Uterus (tissue), 4 donors: ENCODE data around the gene CREB5. TPM values are rescaled to one million over a fixed set of nuclear protein-coding genes. Genes with fewer than 3 reads are reported as not detected.

Experiments
- DNase-seq, 2 donors: peaks; one replicate each; pipeline ENCODE4 v3.0.0-alpha.2; 2019 to 2020
- H3K27ac ChIP-seq, 2 donors: fragments of 200-600 bp; sonication (generic); 1 replicate in 1 of 2; 2 replicates in 1 of 2; pipeline ENCODE4 v1.5.1; 2016 to 2018
- H3K27me3 ChIP-seq, 2 donors: fragments of 200-600 bp; sonication (generic); one replicate each; pipeline ENCODE4 v1.5.1; 2018 to 2019; ENCODE audit warnings: control low read depth in 1 of 2
- H3K36me3 ChIP-seq, 2 donors: fragments of 200-600 bp; sonication (generic); one replicate each; pipeline ENCODE4 v1.5.1; 2019; ENCODE audit warnings: control low read depth in 1 of 2
- H3K4me1 ChIP-seq, 2 donors: fragments of 200-600 bp; sonication (generic); one replicate each; pipeline ENCODE4 v1.5.1; 2018 to 2019; ENCODE audit warnings: control low read depth in 1 of 2
- H3K4me3 ChIP-seq, 2 donors: fragments of 200-600 bp; sonication (generic); 1 replicate in 1 of 2; 2 replicates in 1 of 2; pipeline ENCODE4 v1.5.1; 2018 to 2019; ENCODE audit warnings: mild to moderate bottlenecking in 1 of 2
- H3K9me3 ChIP-seq, 2 donors: fragments of 200-600 bp; sonication (generic); one replicate each; pipeline ENCODE4 v1.5.1; 2019; ENCODE audit warnings: control low read depth in 1 of 2
- CTCF ChIP-seq, 4 experiments: fragments of 200-600 bp in 2 of 4; fragments of 450-650 bp in 2 of 4; sonication (generic) in 2 of 4; IDR thresholded peaks; one replicate each; pipeline ENCODE4 v1.5.1; 2016 to 2019; ENCODE audit warnings: antibody characterized with exemption in 4 of 4, mild to moderate bottlenecking in 2 of 4, moderate library complexity in 1 of 4
- POLR2A ChIP-seq, 2 donors: fragments of 450-650 bp; IDR thresholded peaks; one replicate each; pipeline ENCODE4 v1.6.1; 2016; ENCODE audit warnings: antibody characterized with exemption in 2 of 2, mild to moderate bottlenecking in 1 of 2, moderate library complexity in 1 of 2
- intact Hi-C: fragments of 100-400 bp; cut with DNase I; formaldehyde crosslinking; loops from one replicate; pipeline ENCODE4 v1.15.1; 2023; ENCODE audit warnings: low total_unique reads
- total RNA-seq, 4 donors: library from RNA; depleted of rRNA in 3 of 4; stranded (reverse); fragments of >200 nt in 3 of 4; gene quantifications; one replicate each; pipeline versions ENCODE4 v1.1.0 to v1.2.4, GENCODE V29; 2014 to 2023
- donor health status: DM: yes; HTN: yes; CAD: no.

Gene CREB5
- total RNA-seq, 4 donors from 2014 or later, result 7.1 to 40.2 (median 23.9) TPM

GRCh38 chr7:28505014-28505413 lies 92.7 kb downstream of the CREB5 start:
- intact Hi-C loops, result no loop called here
- Histone ChIP-seq H3K36me3 (no peaks in the 10 kb centered on the region), H3K27me3 (no peaks in the 10 kb centered on the region), H3K27ac (no peak overlapping the region), H3K4me1 (no peaks in the 10 kb centered on the region), H3K4me3 (no peak overlapping the region), H3K9me3 (no peaks in the 10 kb centered on the region)
- TF ChIP-seq CTCF (IDR thresholded peaks at IDR 0.05) (no peak), POLR2A (IDR thresholded peaks at IDR 0.05) (no peak)
- no peak for DNase-seq

GRCh38 chr7:28505867-28506266 lies 93.5 kb downstream of the CREB5 start:
- no peaks in the 10 kb centered on the region for H3K9me3 ChIP-seq
- TF ChIP-seq CTCF (IDR thresholded peaks at IDR 0.05), result no peak
- no peak for TF ChIP-seq POLR2A (IDR thresholded peaks at IDR 0.05)
- no peak for DNase-seq
- intact Hi-C loops, result no loop called here
- no peaks in the 10 kb centered on the region for H3K4me1 ChIP-seq
- no peaks in the 10 kb centered on the region for H3K36me3 ChIP-seq
- H3K27ac ChIP-seq, result no peak overlapping the region
- no peak overlapping the region for H3K4me3 ChIP-seq
- no peaks in the 10 kb centered on the region for H3K27me3 ChIP-seq

GRCh38 chr7:28507525-28508282 lies 95.4 kb downstream of the CREB5 start:
- no peak for TF ChIP-seq POLR2A (IDR thresholded peaks at IDR 0.05)
- no peak for TF ChIP-seq CTCF (IDR thresholded peaks at IDR 0.05)
- no peaks in the 10 kb centered on the region for H3K4me1 ChIP-seq
- no peak overlapping the region for H3K27ac ChIP-seq
- DNase-seq, result no peak
- H3K27me3 ChIP-seq, result no peaks in the 10 kb centered on the region
- no peak overlapping the region for H3K4me3 ChIP-seq
- no peaks in the 10 kb centered on the region for H3K9me3 ChIP-seq
- no peaks in the 10 kb centered on the region for H3K36me3 ChIP-seq
- intact Hi-C loops, result no loop called here

GRCh38 chr7:28509251-28510025 lies 97.1 kb downstream of the CREB5 start:
- intact Hi-C loops, result no loop called here
- no peaks in the 10 kb centered on the region for H3K27me3 ChIP-seq
- no peak for TF ChIP-seq CTCF (IDR thresholded peaks at IDR 0.05)
- no peak for TF ChIP-seq POLR2A (IDR thresholded peaks at IDR 0.05)
- H3K27ac ChIP-seq, result no peak overlapping the region
- peak in 1 of 2 donors; percentile 18 for DNase-seq
- no peaks in the 10 kb centered on the region for H3K36me3 ChIP-seq
- no peak overlapping the region for H3K4me3 ChIP-seq
- H3K9me3 ChIP-seq, result no peaks in the 10 kb centered on the region
- no peaks in the 10 kb centered on the region for H3K4me1 ChIP-seq

GRCh38 chr7:28510026-28510369 lies 97.7 kb downstream of the CREB5 start:
- no peak overlapping the region for H3K27ac ChIP-seq
- intact Hi-C loops, result no loop called here
- DNase-seq, result no peak
- no peaks in the 10 kb centered on the region for H3K36me3 ChIP-seq
- TF ChIP-seq CTCF (IDR thresholded peaks at IDR 0.05) (no peak), POLR2A (IDR thresholded peaks at IDR 0.05) (no peak)
- no peaks in the 10 kb centered on the region for H3K27me3 ChIP-seq
- H3K4me1 ChIP-seq, result no peaks in the 10 kb centered on the region
- no peaks in the 10 kb centered on the region for H3K9me3 ChIP-seq
- H3K4me3 ChIP-seq, result no peak overlapping the region
